Measurements from ENCODE around the gene GFRA1.

Gene GFRA1

DNA sequence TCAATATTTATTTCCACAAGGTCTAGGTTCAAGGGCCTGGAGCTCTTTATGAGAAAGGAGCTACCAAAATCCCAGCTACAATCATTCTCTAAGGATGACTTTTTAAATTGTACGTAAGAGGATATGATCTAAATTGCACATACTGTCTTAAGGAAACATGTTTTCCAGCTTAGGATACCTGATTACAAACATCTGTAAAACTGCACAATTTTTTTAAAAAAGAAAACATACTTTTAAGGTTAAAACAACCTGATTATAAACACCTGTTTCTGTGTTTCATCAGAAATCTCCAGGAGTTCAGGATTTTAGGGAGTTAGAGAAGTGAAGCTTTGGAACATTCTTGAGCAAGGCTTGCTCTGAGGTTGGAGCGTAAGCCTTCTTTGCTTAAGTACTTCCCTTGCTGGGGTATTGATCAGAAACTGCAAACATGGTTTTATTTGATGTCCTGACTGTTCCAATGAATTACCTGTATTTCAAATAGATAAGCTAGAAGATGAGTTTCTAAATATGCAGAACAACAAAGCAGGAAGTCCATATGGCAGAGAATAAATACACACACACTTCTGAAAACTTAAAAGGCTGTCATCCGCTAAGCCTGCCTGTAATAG is 248.6 kb downstream of the GFRA1 start:
- DNase-seq (ENCODE audit: low read depth) = no peak
- H3K4me3 ChIP-seq (ENCODE audit: low read depth, low read length) = no peak overlapping the region
- TF ChIP-seq, protein P1, sequence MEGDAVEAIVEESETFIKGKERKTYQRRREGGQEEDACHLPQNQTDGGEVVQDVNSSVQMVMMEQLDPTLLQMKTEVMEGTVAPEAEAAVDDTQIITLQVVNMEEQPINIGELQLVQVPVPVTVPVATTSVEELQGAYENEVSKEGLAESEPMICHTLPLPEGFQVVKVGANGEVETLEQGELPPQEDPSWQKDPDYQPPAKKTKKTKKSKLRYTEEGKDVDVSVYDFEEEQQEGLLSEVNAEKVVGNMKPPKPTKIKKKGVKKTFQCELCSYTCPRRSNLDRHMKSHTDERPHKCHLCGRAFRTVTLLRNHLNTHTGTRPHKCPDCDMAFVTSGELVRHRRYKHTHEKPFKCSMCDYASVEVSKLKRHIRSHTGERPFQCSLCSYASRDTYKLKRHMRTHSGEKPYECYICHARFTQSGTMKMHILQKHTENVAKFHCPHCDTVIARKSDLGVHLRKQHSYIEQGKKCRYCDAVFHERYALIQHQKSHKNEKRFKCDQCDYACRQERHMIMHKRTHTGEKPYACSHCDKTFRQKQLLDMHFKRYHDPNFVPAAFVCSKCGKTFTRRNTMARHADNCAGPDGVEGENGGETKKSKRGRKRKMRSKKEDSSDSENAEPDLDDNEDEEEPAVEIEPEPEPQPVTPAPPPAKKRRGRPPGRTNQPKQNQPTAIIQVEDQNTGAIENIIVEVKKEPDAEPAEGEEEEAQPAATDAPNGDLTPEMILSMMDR (conservative IDR thresholded peaks at IDR 0.05; ENCODE audit: low read depth, low read length) = no peak

DNA sequence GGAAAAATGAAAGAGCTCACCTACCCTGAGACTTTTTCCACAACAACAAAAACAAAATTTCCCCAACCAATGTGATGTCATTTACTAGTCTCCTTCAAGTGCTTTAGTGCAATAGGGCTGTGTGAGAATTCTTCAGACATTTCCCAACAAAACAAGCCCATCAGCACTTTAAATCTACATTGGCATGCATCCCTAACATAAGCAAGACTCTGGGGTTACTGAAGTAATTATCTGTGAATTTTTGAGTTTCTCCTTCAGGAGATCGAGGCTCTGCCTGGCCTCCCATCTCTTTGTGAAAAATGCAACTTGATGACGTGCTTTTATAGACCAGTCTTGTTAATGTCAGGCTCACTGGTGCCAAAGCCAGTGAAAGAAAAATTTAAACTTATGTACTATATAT is 255.6 kb downstream of the GFRA1 start:
- TF ChIP-seq, protein P1 (conservative IDR thresholded peaks at IDR 0.05; ENCODE audit: low read depth, low read length) = no peak
- DNase-seq (ENCODE audit: low read depth) = no peak
- no peak overlapping the region for H3K4me3 ChIP-seq (ENCODE audit: low read depth, low read length)

DNA sequence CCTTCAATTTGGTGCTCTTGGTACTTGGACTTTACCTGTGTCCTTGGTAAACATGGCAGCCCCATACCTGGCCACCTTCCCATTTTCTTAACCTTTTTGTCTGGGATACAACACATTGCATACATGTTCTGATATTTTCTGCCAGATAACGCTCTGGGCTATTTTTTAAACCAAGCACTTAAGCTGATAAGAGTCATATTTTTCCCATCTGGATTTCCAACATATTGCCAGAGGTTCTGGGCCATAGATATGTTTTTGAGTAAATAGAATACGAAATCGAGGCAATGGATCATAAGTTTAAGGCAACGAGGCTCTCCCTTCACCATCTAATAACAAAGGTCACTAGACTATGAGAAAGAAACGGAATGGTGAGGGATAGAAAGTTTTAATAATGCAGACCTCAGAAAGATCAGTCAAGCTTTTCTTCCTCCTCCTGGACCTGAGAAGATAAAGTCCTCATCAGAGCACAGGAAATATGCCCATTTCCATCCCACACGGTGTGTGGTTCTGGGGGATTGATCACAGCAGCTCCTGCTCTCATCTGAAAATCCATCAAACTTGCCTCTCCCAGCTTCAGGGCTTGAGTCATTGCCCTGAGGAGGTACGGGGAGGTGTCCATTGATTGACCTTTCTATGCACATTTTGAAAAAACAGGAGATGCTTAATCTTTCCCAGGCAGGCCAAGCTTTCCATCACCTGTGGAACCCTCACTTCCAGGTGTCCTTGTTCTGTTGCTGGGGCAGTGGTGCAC is 257.2 kb downstream of the GFRA1 start:
- no peak overlapping the region for H3K4me3 ChIP-seq (ENCODE audit: low read depth, low read length)
- DNase-seq (ENCODE audit: low read depth) = no peak

DNA sequence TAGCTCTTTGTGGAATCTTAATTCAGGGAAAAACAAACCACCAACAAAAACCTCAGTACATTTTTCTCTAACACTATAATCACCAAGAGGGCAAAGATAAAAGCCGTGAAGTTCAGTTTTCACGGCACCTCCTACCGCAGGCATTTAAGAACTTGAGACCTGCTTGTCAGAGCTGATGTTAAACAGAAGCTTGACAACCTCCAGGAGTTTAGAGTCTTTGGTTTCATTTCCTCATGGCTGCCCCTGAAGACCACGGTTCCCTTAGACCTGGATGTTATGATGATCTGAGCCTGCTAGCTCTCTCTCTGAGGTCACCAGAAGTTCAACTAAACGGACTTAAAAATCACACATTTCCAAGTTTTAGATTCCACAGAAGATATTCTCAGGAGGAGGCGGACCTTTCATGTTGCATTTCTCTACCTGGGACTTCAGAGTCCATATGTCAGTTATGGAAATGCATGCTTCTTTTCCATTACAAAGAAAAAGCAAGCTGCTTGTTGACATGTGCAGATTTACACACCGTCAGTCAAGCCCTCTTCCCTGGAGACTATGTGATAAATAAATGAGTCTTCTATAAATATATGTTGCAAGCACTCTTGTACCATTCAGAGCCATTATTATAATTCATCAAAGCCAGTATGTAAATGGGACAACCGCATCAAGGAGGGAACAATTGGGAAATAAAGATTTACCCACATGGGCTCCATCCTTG is 258.0 kb downstream of the GFRA1 start:
- TF ChIP-seq, protein P1 (conservative IDR thresholded peaks at IDR 0.05; ENCODE audit: low read depth, low read length) = no peak
- H3K4me3 ChIP-seq (ENCODE audit: low read depth, low read length) = no peak overlapping the region
- DNase-seq (ENCODE audit: low read depth) = peak; percentile 44

More for the DNA sequence above, 257.2 kb downstream of the GFRA1 start:
- TF ChIP-seq, protein P1 (conservative IDR thresholded peaks at IDR 0.05; ENCODE audit: low read depth, low read length) = no peak

DNA sequence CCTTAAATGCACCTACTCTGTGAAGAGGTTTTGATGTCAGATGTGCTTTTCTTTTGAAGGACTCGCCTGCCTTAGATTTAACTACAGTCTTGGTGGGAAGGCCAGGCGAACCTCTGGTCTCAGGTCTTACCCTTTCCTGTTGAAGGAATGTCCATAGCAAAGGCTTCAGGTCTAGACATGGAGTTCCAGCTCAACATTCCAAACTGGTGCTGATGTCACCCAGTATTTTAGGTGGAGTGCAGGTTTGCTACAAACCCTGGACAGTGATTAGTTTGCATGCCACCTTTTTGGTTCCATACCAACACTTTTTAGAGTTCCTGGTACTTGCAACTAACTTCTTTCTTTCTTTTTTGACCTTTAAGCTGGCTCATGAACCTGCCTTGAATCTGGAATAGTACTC is 258.7 kb downstream of the GFRA1 start:
- TF ChIP-seq, protein P1 (conservative IDR thresholded peaks at IDR 0.05; ENCODE audit: low read depth, low read length) = no peak
- DNase-seq (ENCODE audit: low read depth) = no peak
- H3K4me3 ChIP-seq (ENCODE audit: low read depth, low read length) = no peak overlapping the region

DNA sequence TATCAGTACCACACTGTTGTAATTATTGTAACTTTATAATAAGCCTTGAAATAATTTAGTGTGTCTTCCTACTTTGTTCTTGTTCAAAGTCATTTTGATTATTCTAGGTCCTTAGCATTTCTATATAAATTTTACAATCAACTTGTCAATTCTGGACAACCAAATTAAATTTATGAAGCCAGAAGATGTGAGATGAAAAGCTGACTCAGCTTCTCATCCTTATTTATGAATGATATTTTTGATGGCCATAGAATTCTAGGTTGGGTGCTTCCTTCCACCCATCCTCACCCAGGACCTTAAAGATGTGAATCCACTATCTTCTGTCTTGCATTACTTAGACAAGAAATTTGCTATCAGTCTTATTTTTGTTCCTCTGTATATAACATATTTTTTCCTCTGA is 261.1 kb downstream of the GFRA1 start:
- DNase-seq (ENCODE audit: low read depth) = no peak
- H3K4me3 ChIP-seq (ENCODE audit: low read depth, low read length) = no peak overlapping the region
- TF ChIP-seq, protein P1 (conservative IDR thresholded peaks at IDR 0.05; ENCODE audit: low read depth, low read length) = no peak
